GM18520 (cell line): ENCODE results near the gene FBXO28.

ENCODE experiments used
- ATAC-seq: cut with Tn5 transposase; IDR thresholded peaks from one replicate; pipeline ENCODE4 v1.9.1; 2021; ENCODE audit not compliant: unreplicated experiment

The FBXO28 gene

DNA sequence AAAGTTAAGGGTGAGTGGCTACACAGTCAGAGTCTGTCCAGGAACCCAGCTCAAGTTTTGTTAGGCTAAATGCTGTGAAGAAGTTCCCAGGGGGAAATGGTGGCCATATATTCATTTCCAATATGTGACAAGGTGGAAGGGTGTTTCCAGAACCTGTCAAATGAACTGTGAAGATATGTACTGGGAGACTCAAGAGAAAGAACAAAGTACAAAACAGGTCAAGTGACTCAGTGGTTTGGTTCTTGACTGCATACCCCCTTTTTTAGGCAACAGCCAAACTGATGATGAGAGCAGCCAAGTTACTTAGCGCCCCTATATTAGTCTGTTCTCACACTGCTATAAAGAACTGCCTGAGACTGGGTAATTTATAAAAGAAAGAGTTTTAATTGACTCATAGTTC, 18.6 kb upstream of the FBXO28 start:
- no peak for ATAC-seq

DNA sequence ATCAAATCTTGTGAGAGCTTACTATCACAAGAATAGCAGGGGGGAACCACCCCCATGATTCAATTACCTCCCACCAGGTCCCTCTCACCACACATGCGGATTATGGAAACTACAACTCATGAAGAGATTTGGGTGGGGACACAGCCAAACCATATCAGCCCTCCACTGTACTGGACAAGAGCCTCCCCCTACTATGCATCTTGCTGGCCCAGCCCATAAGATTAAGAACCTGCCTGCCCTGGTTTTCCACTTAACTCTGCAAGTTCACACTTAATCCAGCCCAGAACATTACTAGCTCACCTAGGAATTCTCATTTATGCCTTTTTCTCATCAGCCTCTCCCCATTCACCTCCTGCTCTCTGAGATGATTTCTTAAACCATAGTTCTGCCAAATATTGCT, 18.0 kb upstream of the FBXO28 start:
- no peak for ATAC-seq

DNA sequence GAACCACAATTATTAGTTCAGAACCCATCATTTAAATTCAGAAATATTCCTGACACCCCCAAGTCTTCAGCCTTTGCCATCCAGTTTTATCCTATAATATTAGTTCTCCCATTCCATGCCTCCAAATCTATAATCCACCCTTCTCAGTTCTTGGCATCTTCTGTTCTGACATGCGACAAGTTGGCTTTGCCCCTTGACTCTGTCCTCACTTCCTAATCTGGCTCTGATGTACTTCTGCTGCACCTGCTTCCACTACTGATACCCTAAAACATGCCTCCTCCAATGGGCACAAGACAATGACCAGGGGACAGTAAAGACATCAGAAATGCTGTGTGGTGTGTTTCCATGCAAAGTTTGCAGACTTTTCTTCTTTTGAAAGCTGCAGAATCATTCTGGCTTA, 17.1 kb upstream of the FBXO28 start:
- ATAC-seq = no peak

DNA sequence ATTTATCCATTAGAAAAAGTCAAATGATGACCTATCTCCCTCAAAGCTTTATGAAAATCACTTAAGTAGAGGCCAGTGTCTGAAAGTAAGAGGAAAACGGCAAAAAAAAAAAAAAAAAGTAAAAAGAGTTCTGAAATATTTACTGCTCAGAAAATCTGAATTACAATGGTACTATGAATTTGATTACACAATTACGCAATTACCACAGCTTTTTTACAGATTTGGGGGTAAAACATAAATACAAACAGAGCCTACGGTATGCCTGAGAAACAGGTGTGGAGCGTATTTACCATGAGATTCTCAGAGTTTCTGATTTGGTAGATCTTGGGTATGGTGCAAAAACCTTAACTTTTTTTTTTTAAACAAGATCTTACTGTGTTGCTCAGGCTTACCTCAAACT, 15.9 kb upstream of the FBXO28 start:
- ATAC-seq = no peak

DNA sequence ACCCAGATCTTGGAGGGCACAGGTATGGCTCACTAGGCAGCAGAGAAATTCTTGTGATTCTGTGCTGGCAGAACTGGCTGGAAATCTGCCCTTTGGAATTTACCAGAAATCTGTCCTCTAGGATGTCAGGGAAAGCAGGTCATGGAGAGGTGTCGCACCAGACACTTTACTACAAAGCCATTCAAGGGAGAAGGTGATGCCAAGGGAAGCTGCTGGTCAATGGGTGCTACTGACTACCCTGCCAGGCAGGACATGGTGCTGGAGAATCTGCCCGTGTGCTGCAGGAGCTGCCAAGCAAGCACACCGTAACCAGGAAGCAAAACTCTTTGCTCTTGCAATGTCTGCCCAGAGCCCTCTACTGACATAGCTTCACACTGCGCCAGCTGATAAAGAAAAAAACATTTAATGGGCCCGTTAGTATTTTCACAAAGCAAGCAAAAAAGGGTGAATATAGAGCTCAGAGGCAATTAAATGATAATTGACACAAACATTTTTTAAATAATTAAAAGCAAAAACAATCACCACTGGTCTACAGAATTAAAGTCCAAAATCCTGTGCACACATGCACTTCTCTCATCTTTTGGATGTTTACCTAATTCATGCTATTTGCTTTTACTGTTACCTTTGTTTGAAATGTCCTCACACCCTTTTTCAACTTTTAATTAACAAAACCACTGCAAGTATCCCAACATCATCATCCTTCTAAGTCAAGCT, 7.2 kb upstream of the FBXO28 start:
- ATAC-seq = no peak

DNA sequence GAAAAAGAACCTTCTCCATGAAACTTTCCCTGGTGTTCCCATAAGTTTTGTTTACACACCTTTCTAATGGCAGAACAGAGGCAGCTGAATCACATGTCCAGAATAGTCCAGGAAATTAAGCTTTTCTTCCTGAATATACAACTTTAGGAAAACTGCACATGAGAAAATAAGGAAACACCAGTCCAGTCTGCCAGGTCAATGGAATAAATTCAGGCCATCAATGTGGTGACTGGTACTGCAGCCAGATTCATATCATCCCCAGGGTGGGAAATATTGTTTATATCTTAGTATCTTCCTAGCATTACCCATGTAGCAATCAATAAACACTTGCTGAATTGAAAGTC, 6.7 kb upstream of the FBXO28 start:
- no peak for ATAC-seq

DNA sequence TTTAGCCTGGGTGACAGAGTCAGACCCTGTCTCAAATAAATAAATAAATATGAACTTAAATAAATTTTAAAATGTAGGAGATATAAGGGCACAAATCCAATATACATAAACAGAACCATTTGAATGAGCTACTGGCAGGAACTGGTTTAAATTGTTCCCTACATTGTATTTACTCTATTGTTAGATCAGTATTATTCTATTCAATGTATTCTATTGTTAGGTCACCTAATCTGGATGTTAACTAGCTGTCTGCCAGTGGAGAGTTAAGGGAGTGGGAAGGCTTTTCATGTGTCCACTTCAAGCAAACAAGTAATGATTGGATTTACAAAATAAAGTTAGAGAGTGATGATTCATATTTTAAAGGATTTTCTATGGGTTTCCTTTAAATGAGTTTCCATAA, 4.9 kb upstream of the FBXO28 start:
- ATAC-seq = no peak

DNA sequence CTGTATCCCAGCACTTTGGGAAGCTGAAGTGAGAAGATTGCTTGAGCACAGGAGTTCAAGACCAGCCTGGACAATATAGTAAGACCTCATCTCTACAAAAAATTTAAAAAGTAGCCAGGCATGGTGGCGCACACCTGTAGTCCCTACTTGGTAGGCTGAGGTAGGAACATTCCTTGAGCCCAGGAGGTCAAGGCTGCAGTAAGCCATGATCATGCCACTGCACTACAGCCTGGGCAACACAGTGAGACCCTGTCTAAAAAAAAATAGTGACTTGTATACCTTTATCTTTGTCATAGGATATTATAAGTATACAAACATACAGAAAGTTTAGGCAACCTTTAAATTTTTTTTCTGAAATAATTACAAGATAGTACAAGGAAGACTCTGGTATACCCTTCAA, 3.9 kb upstream of the FBXO28 start:
- ATAC-seq = no peak

DNA sequence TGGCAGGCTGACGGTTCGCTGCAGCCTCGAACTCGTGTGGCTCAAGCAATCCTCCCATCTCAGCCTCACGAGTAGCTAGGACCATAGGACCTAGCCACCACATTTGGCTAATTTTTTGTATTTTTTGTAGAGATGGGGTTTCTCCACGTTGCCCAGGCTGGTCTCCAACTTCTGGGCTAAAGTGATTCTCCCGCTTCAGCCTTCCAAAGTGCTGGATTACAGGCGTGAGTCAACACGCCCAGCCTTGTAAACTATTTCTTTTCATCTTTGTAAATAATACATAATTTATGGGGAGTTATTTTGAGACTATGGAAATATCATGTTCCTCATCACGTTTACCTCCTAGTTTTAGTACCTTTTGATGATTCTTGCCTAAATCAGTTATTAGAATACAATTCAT, 906 bp upstream of the FBXO28 start:
- ATAC-seq = no peak

DNA sequence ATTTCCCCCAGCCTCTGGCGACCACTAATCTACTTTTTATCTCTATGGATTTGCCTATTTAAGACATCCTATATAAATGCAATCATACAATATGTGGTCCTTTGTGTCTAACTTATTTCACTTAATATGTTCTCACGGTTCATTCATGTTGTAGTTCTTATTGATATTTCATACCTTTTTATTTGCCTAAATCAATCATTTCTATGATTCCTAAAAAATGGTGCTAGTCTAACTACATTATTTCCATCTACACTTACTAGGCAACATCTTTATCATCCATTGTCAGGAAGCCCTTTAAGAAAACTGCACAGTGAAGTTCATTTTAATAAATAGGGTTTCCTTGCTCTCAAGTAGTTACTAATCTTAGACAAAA, 380 bp upstream of the FBXO28 start:
- ATAC-seq = no peak

DNA sequence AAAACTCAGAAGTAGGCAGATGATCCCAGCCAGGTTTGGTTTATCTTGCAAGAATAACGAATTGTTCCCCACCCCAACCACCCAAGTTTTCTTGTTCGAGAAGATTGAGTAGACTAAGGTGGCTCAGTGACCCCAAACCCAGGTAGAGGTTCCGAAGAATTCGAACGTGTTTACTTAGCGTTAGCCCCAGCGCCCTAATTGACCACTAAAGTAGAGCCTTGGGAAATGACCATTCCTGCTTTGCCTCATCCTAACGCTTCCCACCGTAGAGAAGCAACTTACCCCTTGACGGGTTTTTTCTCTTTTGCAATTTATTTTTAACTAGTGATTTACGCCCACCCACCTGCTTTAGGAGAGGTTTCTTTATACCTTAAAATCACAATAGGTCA, 870 bp downstream of the FBXO28 start:
- no peak for ATAC-seq

DNA sequence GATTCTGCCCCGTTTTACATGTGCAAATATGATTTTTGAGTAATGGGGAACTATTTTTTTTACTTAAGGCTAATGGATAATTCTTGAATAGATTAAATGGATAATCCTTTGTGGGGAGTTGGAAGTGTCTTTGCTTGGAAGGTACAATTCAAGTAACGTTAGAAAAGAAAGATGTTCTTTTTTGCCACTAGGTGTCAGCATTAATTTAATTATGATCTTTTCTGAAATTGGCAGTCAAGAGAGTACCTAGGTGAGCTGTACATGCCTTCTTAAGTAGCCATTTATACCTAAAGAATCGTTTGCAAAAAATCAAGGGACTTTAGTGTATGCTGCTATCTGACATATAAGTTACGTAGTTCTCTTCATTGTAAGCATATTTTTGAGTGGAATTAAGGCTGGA, 2.2 kb downstream of the FBXO28 start:
- ATAC-seq = peak; percentile 50

DNA sequence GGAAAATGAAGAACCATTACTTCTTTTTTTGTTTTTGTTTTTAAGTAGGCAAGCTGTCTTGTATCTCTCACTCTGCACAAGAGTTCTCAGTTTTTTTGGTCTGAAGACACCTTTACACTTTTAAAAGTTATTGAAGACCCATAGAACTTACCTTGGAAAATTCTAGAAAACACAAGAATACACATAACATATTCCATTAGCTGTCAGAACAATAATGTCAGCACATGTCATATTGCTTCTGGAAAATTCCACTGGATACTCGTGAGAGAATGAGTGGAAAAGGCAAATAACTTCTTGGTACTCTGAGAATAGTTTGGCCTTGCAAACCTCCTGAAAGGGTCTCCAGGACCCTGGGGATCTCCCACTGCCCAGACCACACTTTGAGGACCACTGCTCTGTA, 4.8 kb downstream of the FBXO28 start:
- ATAC-seq = no peak

DNA sequence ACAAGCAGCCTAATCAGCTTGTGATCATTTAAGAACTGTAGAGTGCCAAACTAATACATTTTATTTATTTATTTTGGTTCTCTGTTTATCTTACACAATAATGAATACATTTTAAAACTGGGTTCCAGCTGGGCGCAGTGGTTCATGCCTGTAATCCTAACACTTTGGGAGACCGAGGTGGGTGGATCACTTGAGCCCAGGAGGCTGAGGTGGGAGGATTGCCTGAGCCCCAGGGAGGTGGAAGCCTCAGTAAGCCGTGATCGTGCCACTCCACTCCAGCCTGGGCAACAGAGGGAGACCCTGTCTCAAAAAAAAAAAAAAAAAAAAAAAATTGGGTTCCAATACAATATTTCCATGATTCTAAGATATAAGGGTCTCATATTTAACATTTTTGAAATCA, 9.2 kb downstream of the FBXO28 start:
- no peak for ATAC-seq

DNA sequence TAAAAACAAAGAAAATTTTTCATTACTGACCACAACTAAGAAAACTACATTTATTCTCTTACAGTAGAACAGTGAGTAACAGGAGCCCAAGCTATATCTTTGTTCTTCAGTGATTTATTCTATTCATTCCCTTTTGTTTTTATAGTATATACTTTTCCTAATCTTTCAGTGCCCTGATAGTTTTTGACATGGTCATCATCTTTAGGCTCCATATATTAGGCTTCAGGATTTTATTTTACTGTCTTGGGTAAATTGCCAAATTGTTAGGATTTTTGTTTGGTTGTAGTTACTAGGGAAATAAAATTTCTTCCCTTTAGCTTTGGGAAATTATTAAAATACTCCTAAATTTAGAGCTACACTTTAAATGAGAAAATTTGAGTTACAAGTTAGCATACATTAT, 10.3 kb downstream of the FBXO28 start:
- ATAC-seq = no peak

DNA sequence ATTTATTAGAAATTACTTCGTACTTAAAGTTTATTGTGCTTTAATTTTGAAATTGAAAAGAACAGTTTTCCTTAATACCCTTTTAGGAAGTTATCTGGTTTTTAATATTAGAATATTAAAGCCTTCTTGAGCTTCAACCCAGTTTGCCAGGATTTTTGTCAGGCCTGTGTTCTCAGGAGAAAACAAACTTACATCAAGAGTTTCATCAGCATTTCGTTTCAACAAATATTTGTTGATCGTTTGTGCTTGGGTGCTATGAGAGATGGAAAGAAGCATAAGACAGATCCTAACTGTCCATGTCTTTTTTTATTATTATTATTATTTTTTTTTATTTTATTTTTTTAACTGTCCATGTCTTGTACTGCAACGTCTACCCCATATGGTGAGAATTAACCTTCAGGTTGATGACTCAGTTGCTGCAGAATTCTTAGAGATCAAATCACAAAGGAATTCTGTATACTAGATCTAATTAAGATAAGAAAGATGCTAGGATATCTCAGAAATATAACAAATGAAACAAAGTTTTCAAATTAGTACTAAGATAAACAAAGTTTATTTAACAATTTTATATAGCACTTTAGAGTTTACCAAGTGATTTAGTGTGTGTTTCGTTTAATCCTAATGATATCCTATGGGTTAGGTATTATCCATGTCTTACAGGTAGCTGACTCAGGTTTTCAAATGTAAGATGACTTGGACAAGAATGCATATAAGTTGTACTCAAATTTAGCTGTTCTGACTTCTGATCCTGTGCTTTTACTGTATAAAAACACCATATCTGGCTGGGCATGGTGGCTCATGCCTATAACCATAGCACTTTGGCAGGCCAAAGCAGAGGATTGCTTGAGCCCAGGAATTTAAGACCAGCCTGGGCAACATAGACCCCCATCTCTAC, 14.3 kb downstream of the FBXO28 start:
- no peak for ATAC-seq

DNA sequence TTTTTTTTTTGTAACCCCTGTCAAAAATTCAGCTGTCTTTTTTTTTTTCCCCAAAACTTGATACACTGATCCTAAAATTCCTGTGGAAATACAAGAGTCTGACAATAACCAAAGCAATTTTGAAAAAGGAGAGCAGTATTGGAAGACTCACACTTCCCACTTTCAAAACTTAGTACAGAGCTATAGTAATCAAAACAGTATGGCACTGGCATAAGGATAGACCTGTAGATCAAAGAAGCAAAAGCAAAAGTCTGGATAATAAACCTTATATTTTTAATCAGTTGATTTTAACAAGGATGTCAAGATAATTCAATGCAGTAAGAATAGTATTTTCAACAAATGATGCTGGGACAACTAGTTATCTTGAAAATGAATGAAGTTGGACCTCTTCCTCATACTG, 17.3 kb downstream of the FBXO28 start:
- no peak for ATAC-seq

DNA sequence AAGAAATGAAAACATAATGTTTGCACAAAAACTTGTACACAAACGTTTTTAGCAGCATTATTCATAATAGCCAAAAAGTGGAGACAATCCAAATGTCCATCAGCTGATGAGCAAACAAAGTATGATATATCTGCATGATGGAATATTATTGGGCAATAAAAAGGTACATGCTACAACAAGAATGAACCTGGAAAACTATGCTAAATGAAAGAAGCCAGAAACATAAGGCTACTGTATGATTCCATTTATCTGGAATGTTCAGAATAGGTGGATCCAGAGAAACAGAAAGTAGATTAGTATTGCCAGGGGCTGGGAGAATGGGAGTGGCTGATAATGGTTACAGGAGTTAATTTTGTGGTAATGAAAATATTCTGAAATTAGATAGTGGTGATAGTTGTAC, 19.0 kb downstream of the FBXO28 start:
- ATAC-seq = no peak

DNA sequence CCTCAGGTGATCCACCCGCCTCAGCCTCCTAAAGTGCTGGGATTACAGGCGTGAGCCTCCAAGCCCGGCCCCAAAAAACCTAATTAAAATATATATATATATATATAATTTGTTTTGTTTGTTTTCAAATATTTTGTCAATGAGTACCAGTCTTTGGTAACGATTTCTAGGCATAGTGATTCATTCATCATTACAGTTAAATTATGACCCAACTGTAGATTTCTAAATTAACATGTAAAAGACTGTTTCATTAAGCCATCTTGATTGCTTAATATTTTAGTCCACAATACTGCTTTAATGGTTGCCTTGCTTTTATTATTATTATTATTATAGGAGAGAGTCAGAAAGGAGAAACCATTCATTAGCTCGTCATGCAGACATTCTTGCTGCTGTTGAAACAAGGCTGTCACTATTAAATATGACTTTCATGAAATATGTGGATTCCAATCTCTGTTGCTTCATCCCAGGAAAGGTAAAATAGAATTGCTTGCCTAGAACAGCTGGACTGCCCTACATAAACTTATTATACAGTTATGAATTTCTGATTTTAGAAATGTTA, 19.9 kb downstream of the FBXO28 start:
- no peak for ATAC-seq

DNA sequence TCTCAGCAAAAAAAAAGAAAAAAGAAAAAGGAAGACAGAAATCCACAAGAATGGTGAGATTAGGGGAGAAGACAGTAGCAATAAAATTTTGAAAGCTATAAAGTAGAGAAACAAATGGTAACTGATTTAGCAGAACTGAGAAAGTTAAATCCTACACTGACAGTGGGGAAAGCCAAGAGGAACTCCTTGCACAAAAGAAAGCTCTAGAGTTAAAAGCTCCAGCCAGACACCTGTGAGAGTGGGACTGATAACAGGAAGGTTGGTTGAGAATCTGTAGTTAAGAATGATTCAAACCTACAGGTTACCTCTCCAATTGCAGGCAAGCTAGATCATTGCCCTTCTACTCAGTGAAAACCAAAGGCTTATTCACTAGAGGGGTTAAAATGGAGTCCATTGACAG, 23.6 kb downstream of the FBXO28 start:
- no peak for ATAC-seq

DNA sequence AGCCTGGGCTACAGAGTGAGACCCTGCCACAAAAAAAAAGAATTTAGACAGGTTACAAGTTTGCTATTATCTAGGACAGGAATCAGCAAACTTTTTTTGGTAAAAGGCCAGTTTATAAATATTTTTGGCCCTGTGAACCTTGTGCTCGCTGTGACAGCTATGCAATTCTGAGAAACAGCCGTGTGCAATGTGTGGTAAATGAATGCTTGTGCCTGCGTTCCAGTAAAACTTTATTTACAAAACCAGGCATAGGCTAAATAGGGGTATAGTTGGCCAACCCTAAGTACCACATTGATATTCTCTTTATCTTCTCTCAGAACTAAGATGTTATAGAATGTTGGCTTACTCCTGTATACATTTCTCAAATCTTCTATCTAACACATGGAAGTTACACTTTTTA, 24.3 kb downstream of the FBXO28 start:
- no peak for ATAC-seq

DNA sequence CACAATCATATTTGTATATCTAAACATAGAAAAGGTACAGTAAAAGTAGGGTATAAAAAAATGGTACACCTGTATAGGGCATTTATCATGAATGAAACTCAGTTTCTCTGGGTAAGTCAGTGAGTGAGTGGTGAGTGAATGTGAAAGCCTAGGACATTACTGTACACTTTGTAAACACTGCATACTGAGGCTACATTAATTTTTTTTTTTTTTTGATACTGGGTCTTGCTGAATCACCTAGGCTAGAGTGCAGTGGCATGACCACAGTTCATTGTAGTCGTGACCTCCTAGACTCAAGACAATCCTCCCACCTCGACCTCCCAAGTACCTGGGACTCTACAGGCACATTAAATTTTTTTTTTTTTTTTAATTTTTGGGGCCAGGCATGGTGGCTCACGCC, 27.8 kb downstream of the FBXO28 start:
- no peak for ATAC-seq
